HG02678 (cell line): ENCODE measurements around the gene POMGNT1.

Source experiments
- ATAC-seq: cut with Tn5 transposase; IDR thresholded peaks from one replicate; pipeline ENCODE4 v1.9.1; 2021; ENCODE audit warnings: mild to moderate bottlenecking, moderate library complexity; ENCODE audit not compliant: unreplicated experiment

The POMGNT1 gene

DNA sequence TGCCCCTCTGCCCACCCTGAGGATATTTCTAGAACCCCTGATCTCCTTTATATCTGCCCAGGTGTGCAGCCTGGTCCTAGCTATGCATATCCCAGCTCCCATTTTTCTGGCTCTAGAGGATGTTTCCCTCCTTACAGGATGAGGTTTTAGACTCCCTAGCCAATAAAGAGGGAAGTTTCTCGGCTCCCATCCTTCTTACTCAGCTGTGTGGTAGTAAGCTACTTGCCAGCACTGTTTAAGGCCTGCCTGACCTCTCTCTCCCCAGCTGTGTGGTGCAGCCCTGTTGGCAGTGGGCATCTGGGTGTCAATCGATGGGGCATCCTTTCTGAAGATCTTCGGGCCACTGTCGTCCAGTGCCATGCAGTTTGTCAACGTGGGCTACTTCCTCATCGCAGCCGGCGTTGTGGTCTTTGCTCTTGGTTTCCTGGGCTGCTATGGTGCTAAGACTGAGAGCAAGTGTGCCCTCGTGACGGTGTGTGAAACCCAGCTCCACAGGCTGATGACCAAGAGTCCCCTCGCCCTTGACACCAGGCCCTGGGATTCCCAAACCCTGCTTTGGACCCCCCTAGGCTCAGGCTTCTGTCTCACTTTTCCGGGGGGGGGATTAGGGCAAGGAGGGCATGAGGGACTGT, 14.2 kb downstream of the POMGNT1 start:
- no peak for ATAC-seq

DNA sequence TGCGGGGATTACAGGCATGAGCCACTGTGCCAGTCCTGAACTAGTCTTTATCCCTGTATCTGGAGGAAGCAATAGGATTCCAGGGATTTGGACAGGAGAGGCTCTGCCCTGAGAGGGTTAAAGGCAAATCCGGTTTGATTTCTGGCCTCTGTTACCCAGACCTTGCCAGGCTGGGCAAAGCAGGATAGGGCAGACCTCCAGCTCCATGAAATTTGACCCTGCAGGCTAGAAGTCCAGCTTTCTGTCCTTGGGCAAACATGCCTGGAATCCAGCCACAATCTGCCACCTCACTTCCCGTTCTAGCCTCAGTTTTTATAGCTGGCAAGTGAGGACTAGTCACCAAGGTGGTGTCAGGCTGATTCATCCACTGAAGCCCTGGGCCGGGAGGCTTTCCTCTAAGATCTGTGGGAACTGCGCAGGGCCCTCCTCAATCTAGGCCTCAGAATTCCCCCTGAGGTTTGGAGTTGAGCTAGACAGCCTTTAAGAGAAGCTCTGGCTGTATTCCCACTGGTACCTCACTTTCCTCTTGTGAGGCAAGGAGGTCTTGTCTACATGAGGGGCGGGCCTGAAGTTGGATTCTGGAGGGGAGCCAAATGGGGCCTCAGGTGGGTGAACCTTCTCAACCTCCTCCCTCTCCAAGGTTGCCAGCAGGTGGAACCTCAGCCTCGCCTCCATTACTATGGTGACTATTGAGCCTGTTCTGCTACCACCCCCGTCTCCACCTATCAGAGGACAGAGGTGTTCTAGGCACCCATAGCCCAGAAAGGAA, 15.0 kb downstream of the POMGNT1 start:
- no peak for ATAC-seq

DNA sequence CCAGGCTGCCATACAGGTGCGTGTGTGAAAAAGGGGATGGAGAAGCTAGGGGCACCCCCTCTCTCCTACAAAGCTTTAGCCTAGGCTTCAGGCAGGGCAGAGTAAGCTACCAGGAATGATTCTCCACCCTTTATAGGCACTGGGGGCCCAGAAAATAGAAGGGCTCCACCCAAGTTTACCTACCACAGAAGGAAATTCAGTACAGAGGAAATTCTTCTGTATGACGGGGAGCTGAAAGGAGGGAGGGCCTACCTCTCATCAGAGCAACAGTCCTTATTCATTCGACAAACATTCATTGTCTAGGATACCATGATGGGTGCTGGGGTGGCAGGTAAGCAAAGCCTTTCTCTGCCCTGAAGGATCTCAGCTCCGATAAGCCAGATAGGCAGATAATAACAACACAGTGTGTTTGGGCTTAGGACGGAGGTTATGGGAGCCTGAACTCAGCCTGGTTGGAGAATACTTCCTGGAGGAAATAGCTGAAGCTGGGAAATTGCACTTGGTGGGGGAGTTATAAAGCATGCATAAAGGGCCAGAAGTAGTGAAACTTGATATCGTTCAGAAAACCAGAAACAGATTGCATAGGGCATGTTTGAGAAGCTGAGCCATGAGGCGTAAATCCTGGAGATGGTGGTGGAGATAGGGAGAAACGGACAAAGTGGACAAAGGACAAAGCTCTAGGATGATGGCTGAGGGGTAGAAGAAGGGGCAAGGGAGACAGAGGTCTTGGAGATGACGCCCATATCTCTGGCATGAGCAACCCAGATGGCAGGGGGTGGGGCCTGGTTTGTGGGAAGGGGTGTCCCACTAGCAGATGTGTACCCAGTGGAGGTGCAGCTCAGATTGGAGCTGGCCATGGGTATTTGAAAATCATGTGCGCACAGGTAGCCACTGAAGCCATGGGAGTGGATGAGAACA, 16.6 kb downstream of the POMGNT1 start:
- ATAC-seq = no peak

DNA sequence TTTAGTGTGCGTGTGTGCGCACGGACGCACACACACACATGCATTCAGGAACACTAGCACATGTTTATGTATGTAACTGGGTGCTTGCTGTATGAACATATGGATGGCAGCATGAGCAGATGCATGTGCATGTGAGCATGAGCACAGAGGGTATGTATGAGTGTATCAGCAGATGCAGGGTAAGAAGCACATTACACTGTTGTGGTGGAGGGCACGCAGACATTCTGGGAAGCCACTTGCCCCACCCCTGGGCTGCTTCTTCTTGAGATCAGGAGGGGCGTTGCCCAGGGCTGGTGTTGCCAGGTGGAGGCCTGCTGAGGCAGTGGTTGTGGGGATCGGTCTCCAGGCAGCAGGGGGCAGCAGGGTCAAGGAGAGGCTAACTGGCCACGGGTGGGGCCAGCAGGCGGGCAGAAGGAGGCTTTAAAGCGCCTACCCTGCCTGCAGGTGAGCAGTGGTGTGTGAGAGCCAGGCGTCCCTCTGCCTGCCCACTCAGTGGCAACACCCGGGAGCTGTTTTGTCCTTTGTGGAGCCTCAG, 18.1 kb downstream of the POMGNT1 start:
- ATAC-seq = no peak

DNA sequence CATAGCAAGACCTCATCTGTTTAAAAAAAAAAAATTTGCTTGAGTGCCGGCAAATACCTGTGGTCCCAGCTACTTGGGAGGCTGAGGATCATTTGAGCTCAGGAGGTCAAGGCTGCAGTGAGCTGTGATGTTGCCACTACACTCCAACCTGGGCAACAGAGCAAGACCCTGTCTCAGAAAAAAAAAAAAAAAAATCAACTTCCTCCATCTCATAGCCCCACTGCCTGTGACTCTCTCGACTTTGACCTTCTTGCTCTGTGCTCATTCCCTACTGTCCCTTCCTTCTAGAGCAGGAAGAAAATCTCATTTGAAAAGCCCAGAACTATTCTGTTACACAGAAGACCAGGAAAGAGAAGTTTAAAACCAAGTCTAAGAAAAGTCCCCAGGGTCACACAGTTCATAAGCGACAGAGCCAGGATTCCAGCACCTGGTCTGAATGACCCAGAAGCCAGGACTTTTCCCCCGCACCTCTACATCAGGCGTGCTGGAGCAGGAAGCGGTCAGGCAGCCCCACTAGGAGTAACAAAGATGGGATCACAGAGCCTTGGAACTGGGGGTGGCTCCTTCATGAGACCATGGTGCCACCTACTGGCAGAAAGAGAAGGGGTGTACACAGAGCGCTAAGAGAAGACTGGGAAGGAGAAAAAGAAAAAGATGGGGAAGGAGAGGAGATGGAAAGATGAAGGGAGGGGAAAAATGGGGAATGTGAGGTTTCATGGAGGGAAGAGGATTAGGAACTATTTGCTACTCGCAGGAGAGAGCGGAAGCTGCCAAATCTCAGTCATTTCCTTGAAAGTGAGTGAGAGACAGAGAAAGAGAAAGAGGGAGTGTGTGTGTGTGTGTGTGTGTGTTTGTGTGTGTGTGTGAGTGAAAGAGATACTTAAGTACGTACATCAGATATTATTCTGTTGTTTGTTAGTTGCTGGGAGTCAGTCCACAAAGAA, 18.8 kb downstream of the POMGNT1 start:
- no peak for ATAC-seq

DNA sequence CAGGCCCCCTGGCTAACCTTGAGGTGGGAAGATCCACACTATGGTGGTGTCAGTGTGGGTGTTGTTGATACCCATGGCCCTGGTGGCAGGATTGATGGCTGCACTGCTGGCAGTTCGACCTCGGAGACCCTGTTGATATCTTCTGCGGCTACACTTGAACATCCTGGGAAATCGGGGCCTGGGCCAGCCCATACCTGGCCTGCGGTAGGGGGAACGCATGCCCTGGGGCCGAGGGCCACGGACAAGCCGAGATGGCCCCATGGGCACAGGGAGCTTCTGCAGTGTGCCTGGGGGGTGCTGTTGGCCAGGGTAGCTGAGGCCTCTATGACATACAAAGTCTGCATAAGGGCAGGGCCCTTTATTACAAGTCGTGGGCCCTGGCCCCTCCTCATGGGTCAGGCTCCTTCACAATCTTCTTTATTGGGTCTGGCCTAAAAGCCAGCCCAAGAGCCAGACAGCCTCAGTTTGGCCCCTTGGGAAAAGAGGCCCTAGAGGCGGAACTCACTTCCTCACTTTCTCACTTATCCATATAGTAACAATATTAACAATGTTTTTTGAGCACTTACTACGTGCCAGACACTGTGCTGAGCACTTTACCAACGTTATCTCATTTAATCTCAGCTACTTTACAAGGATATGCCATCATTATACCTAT, 21.9 kb downstream of the POMGNT1 start, which contains the start of gene P3R3URF:
Gene P3R3URF, minus strand, starts transcription at position 278 of the 655 bp plus-strand sequence. Its CDS starts 17 bp downstream, at position 261.
- ATAC-seq = no peak

DNA sequence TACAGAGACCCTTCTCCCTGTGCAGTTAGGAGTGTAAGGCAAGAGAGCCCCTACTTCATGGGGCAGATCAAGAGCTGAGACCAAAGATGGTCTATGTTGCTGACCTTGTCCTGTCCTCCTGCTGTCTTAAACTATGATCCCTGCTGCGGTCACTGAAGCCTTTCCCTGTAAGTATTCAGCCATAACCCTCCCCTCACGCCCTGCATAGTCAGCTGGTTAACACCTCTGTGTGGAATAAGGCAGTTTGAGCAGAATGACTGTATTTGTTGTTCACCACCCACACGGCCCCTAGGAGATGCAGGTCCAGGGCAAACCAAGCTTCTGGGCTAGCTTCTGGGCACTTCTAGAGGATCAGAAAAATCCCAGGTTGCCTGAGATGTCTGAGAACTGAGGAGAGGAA, 23.0 kb downstream of the POMGNT1 start:
- no peak for ATAC-seq

DNA sequence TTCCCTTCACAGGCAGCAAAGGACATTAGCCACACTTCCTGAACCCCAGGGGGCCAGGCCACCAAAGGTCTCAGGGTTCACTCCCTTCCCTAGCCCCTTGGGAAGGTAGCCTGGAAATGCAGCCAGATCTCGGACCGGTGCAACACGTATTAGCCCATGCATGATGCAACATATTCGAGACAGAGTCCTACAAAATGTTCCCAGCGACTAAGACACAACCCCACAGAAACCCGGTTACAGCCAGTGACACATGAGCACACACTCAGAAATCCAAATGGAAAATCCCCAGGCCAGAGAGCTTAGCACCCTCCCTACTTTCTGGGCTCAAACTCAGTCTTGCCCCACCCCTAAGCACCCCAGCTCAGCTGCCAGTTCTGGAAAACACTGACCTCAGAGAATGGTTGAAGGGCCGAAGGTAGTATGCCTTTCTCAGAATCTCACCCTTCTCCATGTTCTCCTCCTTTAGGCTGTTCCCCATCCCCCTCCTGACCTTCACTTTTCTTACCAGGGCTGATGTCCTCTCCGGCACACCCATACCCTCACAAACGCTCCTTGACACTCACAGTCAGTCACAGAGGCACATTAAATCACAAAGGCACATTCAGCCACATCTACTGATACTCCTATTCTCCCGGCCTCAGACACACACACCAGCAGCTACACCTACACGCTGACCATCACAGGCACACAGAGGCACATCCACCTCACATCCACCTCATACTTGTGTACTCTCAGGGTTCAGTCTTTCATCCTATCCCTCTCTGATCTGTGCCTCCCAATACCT, 23.6 kb downstream of the POMGNT1 start, which contains the start of gene TSPAN1:
Gene TSPAN1, plus strand, starts transcription at position 640 of the 784 bp plus-strand sequence. CDS start 6,021 bp downstream, outside the sequence.
- ATAC-seq = no peak

DNA sequence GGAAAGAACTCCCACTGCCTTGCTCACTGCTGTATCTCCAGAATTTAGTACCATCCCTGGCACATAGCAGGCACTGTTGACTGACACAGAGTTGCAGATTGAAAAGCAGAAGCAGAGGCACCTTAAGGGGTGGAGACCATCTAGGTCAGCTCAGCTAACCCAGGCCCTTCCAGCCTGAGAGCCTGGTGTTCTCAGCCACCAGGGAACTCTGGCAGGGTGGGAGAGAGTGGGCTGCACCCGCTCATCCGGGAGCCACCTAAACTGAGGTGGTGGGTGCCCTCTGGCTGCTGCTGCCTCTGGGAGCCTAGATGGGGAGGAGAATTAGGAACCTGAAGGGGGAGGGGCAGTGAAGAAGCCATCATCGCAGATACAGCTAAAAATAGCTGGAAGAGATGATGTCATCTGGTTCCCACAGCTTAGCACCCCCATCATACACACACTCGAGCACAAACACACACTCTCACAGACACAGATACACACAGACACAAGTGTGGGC, 24.8 kb downstream of the POMGNT1 start:
- ATAC-seq = no peak

DNA sequence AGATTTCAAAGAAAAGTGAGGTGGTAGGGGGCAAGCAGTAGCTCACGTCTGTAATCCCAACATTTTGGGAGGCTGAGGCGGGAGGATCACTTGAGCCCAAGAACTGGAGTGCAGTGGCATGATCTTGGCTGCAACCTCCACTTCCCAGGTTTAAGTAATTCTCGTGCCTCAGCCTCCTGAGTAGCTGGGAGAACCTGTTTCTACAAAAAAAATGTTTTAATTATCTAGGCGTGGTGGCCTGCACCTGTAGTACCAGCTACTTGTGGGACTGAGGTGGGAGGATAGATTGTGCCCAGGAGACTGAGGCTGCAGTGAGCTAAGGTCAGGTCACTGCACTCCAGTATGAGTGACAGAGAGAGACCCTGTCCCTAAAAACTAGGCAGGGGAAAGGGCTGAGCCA, 25.9 kb downstream of the POMGNT1 start:
- no peak for ATAC-seq

DNA sequence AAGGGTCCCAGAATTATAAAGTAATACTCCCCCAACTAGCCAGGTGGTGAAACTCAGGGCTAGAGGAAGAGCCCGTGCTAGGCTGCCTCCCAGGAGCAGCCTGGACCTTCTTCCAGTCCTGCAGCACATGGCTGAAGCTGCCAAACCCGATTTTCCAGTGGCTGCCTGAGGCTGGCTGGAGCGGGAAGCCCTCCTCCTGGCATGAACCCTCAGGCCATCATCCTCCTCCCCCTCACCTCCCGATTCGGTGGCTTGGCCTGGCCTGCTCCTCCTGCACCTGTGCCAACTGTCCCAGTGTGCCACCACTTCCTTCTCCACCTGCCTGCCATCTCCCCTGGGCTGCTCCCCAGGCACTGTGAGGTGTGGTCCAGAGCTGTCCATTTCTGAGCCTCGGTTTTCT, 26.4 kb downstream of the POMGNT1 start:
- ATAC-seq = no peak

DNA sequence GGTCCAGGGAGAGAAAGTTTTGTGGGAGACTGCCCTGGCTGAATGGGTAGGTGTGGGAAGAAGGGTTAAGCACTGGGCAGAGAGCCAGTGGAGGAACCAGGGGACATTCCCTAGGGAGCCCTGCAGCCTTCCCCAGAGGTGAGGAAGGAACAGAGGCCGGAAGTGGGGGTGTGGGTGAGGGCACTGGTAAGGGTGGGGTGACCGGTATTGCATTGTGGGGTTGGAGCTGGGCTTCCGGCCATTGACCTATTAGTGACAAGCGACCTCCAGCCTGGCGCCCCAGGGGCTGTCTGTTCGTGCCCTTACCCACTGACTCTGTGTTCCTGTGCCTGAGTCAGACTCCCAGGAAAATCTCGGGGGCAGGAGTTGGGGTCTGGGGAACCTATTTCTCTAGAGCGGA, 26.9 kb downstream of the POMGNT1 start:
- ATAC-seq = no peak

DNA sequence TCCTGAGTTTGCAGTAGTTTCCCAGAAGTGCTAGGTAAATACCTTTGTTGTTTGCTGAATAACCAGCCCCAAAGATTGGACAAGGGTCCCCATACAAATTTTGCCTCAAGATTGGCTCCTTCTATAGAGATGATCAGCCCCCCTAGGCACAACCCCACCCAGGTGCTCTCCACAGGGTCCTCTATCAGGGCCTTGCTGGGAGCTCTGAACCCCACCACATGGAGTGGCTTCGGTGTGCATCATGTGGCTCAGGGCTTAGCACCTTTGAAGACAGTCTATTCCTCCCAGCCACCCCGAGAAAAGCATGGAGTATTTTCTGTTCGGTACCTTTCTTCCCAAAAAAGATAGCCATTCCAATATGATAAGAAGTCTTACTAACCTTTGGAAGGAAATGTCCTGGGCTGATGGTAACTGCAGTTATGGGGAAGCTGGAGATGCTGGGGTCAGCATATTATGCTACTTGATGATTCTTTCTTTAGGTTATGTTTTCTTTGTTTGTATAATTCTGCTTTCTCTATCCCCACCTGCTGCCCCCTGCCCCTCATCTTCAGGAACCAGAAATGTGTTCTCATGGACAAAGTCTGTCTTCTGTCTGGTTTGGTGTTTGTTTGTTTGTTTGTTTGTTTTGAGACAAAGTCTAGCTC, 28.3 kb downstream of the POMGNT1 start:
- ATAC-seq = no peak

DNA sequence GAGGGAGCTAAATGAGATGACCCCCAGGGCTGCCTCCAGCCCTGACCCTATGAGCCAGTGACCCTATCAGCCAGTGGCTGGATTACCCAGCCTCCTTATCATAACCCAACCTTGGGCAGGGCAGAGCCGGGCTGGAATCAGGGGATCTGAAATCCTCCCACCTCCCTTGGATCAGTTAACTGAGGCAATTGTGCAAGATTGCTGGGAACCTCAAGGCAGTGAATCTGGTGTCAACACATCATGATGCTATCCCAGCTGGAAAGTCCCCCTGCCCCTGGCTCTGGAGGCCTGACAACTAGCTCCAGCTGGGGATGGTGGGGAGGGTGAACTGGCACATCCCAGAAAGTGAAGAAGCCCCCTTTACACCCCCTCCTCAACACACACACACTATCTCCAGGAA, 29.8 kb downstream of the POMGNT1 start:
- ATAC-seq = no peak

DNA sequence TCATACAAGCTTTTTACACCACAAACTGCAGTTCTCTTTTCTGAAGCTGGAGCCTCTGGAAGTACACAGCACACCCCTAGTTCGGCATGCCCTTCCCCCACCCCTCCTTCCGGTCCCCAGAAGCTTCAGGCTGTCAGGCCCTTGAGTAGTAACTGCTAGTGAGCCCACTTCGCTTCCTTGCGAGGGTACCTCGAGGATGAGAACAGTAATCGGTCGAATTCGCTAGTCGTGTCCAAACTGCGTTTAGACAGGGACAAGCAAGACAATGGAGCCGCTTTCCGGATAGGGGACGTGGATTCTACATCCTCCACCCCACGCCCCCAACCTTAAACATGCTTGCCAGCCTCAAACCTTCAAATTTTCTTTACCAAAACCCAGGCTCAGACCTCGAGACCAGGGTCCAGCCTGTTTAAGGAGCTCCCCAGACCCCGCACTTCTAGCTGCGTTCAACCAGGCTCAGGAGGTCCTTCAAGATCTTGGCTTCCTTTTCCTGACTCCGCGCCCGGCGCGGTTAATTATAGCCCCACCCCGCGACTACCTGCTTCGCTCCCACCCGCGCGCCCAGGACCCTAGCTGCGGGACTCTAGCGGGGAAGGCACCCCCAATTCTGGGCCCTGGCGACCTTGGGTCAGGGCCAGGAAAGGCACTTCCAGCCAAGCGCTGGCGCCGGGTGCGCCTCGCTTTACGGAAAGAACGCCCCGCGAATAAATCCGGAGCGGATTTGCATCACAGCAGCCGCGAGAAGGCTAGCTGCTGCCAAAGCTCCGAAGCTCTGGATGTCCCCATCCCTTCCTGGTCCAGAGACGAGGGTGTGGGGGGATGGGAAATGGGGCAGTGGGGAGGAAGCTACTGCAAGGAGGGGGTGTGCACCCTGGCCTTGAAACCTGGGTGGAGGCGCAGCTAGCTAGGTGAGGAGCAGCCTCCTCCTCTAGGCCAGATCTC, 31.4 kb downstream of the POMGNT1 start:
- ATAC-seq = no peak

DNA sequence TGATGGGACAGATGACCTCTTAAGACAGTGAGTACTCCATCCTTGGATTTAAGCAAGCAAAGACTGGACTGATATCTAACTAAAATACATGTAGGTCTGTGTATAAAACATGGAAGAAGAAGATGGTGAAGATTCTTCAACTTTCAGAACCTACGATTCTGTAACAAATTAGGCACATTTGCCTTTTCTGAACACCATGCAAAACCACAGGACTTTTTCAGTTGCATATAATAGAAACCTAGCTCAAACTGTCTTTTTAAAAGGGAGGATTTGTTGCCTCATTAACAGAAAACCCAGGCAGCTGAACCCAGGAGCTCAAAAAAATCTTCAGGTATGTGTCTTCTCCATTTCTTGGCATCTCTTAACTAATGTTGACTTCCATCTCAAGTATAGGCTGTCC, 38.0 kb downstream of the POMGNT1 start:
- no peak for ATAC-seq

DNA sequence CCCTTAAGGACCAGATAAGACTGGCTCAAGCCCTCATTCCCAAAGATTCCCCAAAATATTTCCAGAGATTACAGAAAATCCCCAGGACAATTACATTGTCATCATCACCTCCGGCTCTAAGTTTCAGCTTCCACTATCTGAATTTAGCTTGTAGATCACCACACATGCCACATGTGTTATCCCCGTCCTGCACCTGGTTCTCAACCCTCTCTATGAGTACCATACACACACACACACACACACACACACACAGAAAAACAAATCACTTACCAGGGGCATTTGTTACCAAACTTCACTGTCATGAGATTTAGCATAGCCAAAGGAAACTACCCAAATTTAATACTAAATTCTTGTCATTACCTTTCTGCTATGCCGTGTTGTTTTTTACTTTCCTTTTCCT, 38.7 kb downstream of the POMGNT1 start:
- ATAC-seq = peak; percentile 42
